KG1 (cell line): ENCODE results near the gene BTG1.
"Not testable (repeated sequence)": the region's sequence is repeated elsewhere in the genome, so short reads cannot be mapped to it uniquely, and the experiment has no call there.

Experiments
- DNase-seq: peaks from one replicate; lab custom pipeline; 2025; lab: John Stamatoyannopoulos, UW

BTG1 gene

DNA sequence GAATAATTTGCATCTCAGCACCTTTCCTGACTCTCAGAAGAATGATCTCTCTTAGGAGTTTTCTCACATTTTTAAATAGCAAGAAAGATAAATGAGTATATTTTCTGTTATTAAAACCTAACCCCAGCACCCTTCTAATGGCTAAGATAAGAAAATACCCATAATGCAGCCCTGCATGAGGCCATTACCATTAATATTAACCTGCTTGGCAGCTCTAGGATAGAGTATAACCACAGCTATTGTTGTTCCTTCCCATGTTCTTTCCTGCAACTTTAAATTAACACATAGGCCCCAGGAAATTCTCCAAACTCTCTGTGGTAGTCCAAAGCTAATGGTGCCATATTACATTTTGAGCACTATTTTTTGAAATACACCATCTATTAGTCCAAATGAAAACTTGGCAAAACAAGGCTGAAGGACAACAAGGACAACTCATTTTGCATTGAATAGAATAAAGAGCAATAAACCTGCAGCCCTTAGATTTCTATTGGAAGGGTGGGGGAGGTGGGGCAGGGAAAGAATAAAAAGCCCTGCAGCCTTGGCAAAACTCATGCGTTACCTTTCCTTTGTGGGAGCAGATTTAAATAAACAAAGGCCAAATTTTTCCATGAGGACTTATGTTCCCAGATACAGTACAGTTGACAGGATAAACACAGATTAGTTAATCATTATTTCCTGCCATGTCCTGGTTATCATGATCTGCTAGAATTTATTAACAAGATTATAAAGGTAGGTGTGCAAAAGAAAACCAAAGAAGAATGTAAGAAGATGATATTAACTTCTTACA is 46.9 kb downstream of the BTG1 start:
- DNase-seq = no peak

- DNase-seq = no peak
These were observed 49.1 kb downstream of the BTG1 start for GRCh38 chr12:92096346-92097136.

DNA sequence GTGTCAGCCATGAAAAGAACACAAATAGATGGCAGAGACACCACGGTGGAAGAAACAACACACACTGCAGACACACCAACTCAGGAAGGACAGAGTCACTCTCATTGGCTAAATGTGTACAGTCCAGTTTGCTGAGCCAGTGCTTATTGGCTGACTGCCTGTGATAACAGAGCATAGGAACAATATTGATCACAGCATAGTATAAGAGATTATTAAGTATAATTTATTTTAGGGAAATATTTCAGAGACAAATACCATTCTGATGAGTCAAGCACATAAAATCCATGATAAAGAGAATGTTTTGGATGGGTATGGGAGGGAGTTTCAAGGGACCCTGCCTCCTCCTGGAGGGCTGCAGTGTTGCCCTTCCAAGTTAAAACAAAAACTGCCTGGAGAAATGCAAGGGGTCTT is 50.9 kb downstream of the BTG1 start:
- DNase-seq = no peak

- not testable (repeated sequence) for DNase-seq
These were observed 51.3 kb downstream of the BTG1 start for GRCh38 chr12:92094301-92094700.
